ENCODE results near the gene RCOR1.

- TF ChIP-seq POLR2AphosphoS5 (IDR thresholded peaks at IDR 0.05; ENCODE audit: low read depth, low read length) (no peak), REST (IDR thresholded peaks at IDR 0.05; ENCODE audit: insufficient read depth in 1 of 2, low read depth in 2 of 2, low read length in 2 of 2) (no peak), TAF1 (IDR thresholded peaks at IDR 0.05; ENCODE audit: borderline replicate concordance, insufficient read depth, low read length) (no peak), FOXP2 (optimal IDR thresholded peaks at IDR 0.05; ENCODE audit: borderline replicate concordance, extremely low read depth, extremely low read length, insufficient read depth) (no peak)
Measured at GRCh38 chr14:102696332-102696731, 103.9 kb downstream of the RCOR1 start.
